Stomach (tissue), 9 donors: ENCODE measurements around the gene CECR2. TPM values are rescaled to one million over a fixed set of nuclear protein-coding genes. Genes with fewer than 3 reads are reported as not detected.

Experiments
- DNase-seq, 2 donors: peaks; one replicate each; pipeline versions ENCODE4 v3.0.0 to v3.0.0-alpha.2; 2013 to 2019
- H3K27ac ChIP-seq, 5 donors: fragments of 200-600 bp in 4 of 5; sonication (generic) in 4 of 5; one replicate each; pipeline ENCODE4 v1.5.1; 2013 to 2019; ENCODE audit warnings: mild to moderate bottlenecking in 1 of 5, moderate library complexity in 1 of 5
- H3K27me3 ChIP-seq, 3 donors: fragments of 200-600 bp; sonication (generic); one replicate each; pipeline ENCODE4 v1.5.1; 2017 to 2019; ENCODE audit warnings: mixed run types in 1 of 3
- H3K36me3 ChIP-seq, 4 donors: fragments of 200-600 bp; sonication (generic); 1 replicate in 3 of 4; 2 replicates in 1 of 4; pipeline ENCODE4 v1.5.1; 2016 to 2019
- H3K4me1 ChIP-seq, 4 donors: fragments of 200-600 bp; sonication (generic); one replicate each; pipeline ENCODE4 v1.5.1; 2016 to 2019
- H3K4me3 ChIP-seq, 4 donors: fragments of 200-600 bp; sonication (generic) in 3 of 4; one replicate each; pipeline ENCODE4 v1.5.1; 2016 to 2019; ENCODE audit warnings: mild to moderate bottlenecking in 1 of 4
- H3K9me3 ChIP-seq, 4 donors: fragments of 200-600 bp; sonication (generic); one replicate each; pipeline ENCODE4 v1.5.1; 2016 to 2019
- EP300 ChIP-seq: sonication (generic); formaldehyde crosslinking; IDR thresholded peaks from one replicate; pipeline ENCODE4 v1.6.1; 2017; ENCODE audit warnings: antibody characterized with exemption
- POLR2A ChIP-seq, 4 donors: fragments of 450-650 bp; IDR thresholded peaks; one replicate each; pipeline ENCODE4 v1.6.1; 2016; ENCODE audit warnings: antibody characterized with exemption in 4 of 4, control low read depth in 2 of 4, mild to moderate bottlenecking in 1 of 4, moderate library complexity in 1 of 4
- POLR2AphosphoS5 ChIP-seq, 3 donors: sonication (generic); formaldehyde crosslinking; IDR thresholded peaks; one replicate each; pipeline ENCODE4 v1.6.1; 2016; ENCODE audit warnings: antibody characterized with exemption in 3 of 3
- WGBS, 5 donors: extraction: QIAGEN DNeasy Blood & Tissue Kit in 3 of 5; methylation state at CpG; one replicate each; pipeline versions ENCODE4 v1.1.5 to v1.1.7; 2013 to 2018; 5-methylcytosine and 5-hydroxymethylcytosine counted together
- intact Hi-C: fragments of 100-400 bp; cut with DNase I; formaldehyde crosslinking; loops from one replicate; pipeline ENCODE4 v1.15.1; 2023; ENCODE audit warnings: low total_unique reads
- polyA plus RNA-seq, 3 donors: library from polyadenylated mRNA; stranded (reverse); fragments of 200-250 nt; gene quantifications; one replicate each; pipeline ENCODE4 v1.2.3, GENCODE V29; 2013
- total RNA-seq, 5 donors: library from RNA; depleted of rRNA; stranded (reverse); fragments of >200 nt; gene quantifications; one replicate each; pipeline versions ENCODE4 v1.1.0 to v1.2.3, GENCODE V29; 2014 to 2016
- TF ChIP-seq, protein P1 (sequence below), 7 experiments: fragments of 450-650 bp in 4 of 7; fragments of 200-600 bp in 3 of 7; sonication (generic) in 3 of 7; IDR thresholded peaks; one replicate each; pipeline ENCODE4 v1.5.1; 2016 to 2019; ENCODE audit warnings: antibody characterized with exemption in 7 of 7, control low read depth in 2 of 7, mild to moderate bottlenecking in 1 of 7
- donor health status: healthy with polysubstance abuse.
- donor health status: Bipolar disorder and iron deficiency.
- donor health status: healthy.

CECR2 gene
- total and polyA plus RNA-seq, 8 donors = 0.13 to 3.1 (median 0.44) TPM; not detected in 1

- no peaks in the 10 kb centered on the region for H3K27me3 ChIP-seq
- WGBS, 5 donors = 78 to 84% (median 81%) methylated on average over 3 of the region's 3 CpGs
- no peak for DNase-seq
- TF ChIP-seq POLR2A (IDR thresholded peaks at IDR 0.05) = no peak
- TF ChIP-seq EP300 = no peak
- TF ChIP-seq, protein P1, sequence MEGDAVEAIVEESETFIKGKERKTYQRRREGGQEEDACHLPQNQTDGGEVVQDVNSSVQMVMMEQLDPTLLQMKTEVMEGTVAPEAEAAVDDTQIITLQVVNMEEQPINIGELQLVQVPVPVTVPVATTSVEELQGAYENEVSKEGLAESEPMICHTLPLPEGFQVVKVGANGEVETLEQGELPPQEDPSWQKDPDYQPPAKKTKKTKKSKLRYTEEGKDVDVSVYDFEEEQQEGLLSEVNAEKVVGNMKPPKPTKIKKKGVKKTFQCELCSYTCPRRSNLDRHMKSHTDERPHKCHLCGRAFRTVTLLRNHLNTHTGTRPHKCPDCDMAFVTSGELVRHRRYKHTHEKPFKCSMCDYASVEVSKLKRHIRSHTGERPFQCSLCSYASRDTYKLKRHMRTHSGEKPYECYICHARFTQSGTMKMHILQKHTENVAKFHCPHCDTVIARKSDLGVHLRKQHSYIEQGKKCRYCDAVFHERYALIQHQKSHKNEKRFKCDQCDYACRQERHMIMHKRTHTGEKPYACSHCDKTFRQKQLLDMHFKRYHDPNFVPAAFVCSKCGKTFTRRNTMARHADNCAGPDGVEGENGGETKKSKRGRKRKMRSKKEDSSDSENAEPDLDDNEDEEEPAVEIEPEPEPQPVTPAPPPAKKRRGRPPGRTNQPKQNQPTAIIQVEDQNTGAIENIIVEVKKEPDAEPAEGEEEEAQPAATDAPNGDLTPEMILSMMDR (IDR thresholded peaks at IDR 0.05) = no peak
- no peak for TF ChIP-seq POLR2AphosphoS5 (IDR thresholded peaks at IDR 0.05)
- H3K9me3 ChIP-seq = no peaks in the 10 kb centered on the region
- H3K4me3 ChIP-seq = no peak overlapping the region
- intact Hi-C loops = loop anchor here (10.0 kb wide), 1 partner anchor 333 kb away; no protein-coding TSS in a partner anchor
- H3K4me1 ChIP-seq = no peaks in the 10 kb centered on the region
- H3K27ac ChIP-seq = no peak overlapping the region
- no peaks in the 10 kb centered on the region for H3K36me3 ChIP-seq
Observed at GRCh38 chr22:17508110-17508509, 138.8 kb downstream of the CECR2 start.

DNA sequence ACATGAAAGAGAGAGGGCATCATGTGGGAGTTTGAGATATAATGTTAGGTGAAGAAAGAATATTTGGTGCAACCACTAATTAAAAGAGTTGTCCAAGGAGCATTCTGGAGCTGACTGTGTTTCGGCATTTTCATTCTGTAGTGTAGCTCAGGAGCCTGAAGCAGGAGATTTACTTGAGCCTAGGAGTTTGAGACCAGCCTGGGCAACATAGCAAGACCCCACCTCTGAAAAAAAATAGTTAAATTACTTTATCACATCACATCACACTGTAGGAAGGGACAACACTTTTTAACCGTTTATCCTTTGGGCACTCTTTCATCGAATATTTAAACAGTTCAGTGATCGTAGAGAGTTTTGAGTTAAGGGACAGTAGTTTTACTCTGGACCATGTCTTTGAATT lies 143.7 kb downstream of the CECR2 start:
- intact Hi-C loops = no loop called here

DNA sequence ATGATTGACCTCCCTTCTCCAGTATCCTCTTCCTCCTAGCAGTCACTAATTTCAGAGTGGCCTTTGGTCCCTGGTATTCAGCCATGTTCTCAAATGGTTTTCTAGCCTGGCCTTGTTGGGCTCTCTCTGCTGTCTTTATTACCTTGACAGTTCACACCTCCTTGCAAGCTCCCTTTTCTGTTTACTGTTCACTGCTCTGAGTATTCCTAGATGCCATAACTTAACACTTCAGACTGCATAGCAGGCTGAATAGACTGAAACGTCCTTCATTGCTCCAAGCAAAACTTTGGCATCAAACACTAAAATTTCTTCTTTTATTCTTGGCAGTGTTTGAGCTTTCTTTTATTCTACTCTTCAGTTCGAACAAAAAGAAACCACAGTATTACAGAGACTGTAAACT lies 144.4 kb downstream of the CECR2 start:
- Histone ChIP-seq H3K27me3 (no peaks in the 10 kb centered on the region), H3K4me3 (no peak overlapping the region), H3K4me1 (no peaks in the 10 kb centered on the region), H3K9me3 (no peaks in the 10 kb centered on the region), H3K27ac (no peak overlapping the region), H3K36me3 (no peaks in the 10 kb centered on the region)
- TF ChIP-seq POLR2A (IDR thresholded peaks at IDR 0.05) = no peak
- TF ChIP-seq POLR2AphosphoS5 (IDR thresholded peaks at IDR 0.05) = no peak
- TF ChIP-seq, protein P1 (IDR thresholded peaks at IDR 0.05) = no peak
- no peak for TF ChIP-seq EP300
- intact Hi-C loops = no loop called here
- WGBS, 5 donors = 47 to 61% (median 59%) methylated on average over 2 of the region's 2 CpGs
- no peak for DNase-seq

More for the DNA sequence above, 143.7 kb downstream of the CECR2 start:
- H3K9me3 ChIP-seq = no peaks in the 10 kb centered on the region
- H3K36me3 ChIP-seq = no peaks in the 10 kb centered on the region
- H3K27ac ChIP-seq = no peak overlapping the region
- TF ChIP-seq, protein P1 (IDR thresholded peaks at IDR 0.05) = no peak
- H3K4me3 ChIP-seq = no peak overlapping the region
- H3K4me1 ChIP-seq = no peaks in the 10 kb centered on the region
- 84 to 94% (median 87%) methylated on average over 4 of the region's 4 CpGs for WGBS, 5 donors
- no peaks in the 10 kb centered on the region for H3K27me3 ChIP-seq
- no peak for DNase-seq

GRCh38 chr22:17514084-17514483 lies 144.8 kb downstream of the CECR2 start:
- Histone ChIP-seq H3K9me3 (no peaks in the 10 kb centered on the region), H3K27ac (no peak overlapping the region), H3K4me1 (no peaks in the 10 kb centered on the region), H3K36me3 (no peaks in the 10 kb centered on the region), H3K4me3 (no peak overlapping the region), H3K27me3 (no peaks in the 10 kb centered on the region)
- TF ChIP-seq POLR2A (IDR thresholded peaks at IDR 0.05) (no peak), EP300 (no peak), POLR2AphosphoS5 (IDR thresholded peaks at IDR 0.05) (no peak)
- TF ChIP-seq, protein P1 (IDR thresholded peaks at IDR 0.05) = no peak
- WGBS, 5 donors = 72 to 84% (median 84%) methylated on average over 6 to 7 of the region's 7 CpGs
- intact Hi-C loops = no loop called here
- DNase-seq = no peak
